Urothelium cell line (cell line): ENCODE data around the gene FKBP15.
A peak's percentile ranks its signal among the peaks of the same experiment; 100 is the strongest.
"Not testable (repeated sequence)": the region's sequence is repeated elsewhere in the genome, so short reads cannot be mapped to it uniquely, and the experiment has no call there.

Experiments
- DNase-seq: peaks from one replicate; pipeline ENCODE4 v3.0.0; 2011; ENCODE audit warnings: low spot score, mixed read lengths
- FAIRE-seq: peaks from 2 replicates; lab custom pipeline; 2011; peaks lifted over from hg19 to GRCh38; lab: Jason Lieb, UNC

FKBP15 gene

DNA sequence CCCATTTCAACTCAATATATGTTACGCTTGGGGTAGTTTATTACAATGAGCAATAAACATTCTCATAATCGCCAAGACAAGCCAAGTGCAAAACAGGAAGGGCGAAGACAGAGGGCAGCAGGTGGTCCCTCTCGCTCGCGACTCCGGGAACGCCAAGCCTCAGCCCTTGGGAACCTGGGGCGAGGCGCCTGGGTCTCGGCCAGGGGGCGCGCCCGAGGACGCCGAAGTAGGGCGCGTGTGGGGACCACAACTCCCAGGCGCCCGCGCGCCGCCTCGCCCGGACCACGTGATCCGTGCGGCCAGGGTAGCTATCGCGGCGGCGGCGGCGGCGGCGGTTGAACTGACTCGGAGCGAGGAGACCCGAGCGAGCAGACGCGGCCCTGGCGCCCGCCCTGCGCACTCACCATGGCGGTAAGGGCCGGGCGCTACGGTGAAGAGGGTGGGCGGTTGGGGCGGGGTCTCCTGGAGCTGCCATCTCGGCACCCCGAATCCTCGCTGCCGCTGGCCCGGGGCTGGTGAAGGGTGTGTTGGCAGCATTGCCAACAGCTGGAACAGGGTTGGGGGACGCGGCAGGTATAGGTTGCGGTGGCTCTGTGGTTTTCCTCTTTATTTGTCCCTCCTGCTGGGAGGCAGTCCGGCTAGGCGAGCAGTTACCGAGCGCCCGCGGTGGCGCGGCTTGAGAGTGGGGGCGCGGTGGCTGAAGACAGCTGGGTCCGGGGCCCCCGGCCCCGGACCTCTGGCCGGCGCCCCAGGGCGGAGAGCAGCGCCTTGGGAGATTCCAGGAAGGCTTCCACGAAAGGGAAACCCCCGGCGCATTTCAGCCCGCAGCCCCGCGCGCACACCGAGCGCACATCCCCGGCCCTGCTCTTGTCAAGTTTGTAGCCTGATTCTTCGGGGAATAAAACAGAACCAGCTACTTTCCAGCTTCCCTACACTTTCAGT, 70.1 kb downstream of the FKBP15 start, which contains the start of gene SLC31A2:
Gene SLC31A2 (plus strand): TSS at position 338 of the 942 bp plus-strand sequence. CDS start 68 bp downstream, at position 406.
- DNase-seq (peak; percentile 91), FAIRE-seq (peak; percentile 30)

DNA sequence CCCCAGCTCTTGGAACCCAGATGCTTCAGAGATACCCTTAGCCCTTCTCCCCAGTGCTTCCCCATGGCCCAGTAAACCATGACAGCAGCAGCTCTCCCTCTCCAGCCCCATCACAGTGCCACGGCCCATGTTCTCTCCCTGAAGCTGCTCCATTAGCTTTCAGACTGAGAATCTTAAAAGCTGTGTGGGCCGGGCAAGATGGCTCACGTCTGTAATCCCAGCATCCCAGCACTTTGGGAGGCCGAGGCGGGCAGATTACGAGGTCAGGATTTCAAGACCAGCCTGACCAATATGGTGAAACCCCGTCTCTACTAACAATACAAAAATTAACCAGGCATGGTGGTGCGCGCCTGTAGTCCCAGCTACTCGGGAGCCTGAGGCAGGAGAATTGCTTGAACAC, 71.5 kb downstream of the FKBP15 start:
- not testable (repeated sequence) for FAIRE-seq, DNase-seq

DNA sequence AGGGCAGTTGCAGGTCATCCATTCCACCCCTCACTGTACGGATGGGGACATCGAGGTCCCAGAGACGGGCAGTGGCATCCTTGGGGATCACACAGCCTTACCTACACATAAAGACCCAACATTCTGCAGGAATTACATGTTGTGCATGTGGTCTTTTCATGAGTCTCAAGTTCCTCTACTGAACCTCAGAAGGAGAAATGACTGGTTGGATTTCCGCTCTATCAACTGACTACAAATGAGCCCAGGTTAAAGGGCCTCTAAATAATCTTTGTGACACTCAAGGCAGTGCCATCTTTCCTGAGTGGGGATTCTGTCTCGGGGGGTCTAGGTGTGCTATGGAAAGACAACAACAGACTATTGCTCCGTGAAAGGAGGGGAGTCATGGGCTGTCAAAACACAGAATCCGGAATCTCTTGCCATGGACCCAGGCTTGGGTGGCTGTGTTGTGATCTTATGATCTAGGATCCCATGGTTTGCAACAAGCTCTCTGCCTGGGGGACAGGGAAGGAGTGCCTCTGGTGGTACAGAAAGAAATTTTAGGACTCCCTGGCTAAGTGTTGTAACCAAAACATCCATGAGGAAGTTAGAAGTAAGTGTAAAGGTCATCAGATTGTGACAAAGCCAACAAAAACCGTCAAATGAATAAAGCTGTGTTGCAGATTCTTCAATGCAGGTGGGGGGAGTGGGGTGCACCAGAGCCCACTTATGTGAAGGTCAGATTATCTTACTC, 72.1 kb downstream of the FKBP15 start:
- no peak for DNase-seq
- no peak for FAIRE-seq

DNA sequence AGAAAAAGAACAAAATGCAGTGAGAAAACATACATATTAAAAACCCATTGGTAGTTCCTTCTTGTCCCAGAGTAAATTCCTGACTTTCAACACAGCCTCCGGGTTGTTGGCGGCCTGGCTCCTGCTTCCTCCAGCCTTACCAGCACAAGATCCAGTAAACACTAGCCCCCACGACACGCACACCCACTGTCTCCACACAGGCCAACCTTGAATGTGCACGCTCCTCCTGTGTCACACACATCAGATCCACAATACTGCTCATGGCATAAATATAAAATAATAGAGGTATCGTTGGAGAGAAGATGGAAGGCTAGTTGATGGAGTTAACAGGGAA, 72.7 kb downstream of the FKBP15 start:
- DNase-seq = no peak
- no peak for FAIRE-seq

DNA sequence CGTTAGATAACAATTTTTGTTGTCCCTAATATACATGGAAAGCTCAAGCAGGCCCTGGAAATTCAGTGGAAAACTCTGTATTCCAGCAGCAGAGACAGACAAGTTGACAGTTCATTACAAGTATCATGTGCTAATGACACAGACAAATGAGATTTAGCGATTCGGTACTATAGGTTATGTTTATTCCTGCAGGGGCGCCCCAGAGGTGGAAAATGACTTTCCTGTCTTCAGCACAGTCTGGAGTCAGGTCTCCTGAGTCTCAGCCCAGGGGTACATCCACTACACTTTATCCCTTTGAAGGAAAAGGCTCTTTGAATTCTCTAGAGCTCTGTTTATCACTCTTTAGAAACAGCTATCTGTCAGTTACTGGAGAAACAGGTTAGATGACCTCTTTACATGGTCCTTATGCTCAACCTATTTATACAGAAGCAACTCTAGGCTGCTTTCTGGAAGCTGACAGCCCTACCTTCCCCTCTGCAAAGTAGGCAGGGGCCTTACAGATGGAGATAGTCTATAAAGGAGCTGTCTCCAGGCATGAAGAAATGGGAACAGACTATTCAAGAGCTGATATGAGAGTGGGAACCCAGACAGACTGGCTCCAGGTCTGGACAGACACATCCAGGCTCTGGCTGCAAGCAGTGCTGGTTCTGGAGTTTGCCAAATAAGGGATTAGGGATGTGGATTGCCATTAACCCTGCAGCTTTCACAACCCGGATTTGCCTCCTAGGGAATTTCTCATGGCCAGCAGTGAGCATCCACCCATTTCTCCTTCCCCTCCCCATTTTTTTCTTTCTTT, 77.4 kb downstream of the FKBP15 start:
- DNase-seq (no peak), FAIRE-seq (no peak)

DNA sequence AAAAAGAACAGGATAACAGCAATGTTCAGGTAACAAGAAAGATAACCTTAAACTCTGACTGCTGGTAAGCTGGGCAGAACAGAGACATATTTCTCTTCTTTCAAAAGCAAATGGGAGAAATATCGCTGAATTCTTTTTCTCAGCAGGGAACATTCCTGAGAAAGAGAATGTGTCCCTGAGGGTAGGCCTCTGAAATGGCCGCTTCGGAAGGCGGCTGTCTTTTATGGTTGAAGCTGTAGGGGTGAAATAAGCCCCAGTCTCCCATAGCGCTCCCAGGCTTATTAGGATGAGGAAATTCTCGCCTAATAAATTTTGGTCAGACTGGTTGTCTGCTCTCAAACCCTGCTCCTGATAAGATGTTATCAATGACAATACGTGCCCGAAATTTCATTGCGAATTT, 80.2 kb downstream of the FKBP15 start:
- FAIRE-seq = not testable (repeated sequence)

DNA sequence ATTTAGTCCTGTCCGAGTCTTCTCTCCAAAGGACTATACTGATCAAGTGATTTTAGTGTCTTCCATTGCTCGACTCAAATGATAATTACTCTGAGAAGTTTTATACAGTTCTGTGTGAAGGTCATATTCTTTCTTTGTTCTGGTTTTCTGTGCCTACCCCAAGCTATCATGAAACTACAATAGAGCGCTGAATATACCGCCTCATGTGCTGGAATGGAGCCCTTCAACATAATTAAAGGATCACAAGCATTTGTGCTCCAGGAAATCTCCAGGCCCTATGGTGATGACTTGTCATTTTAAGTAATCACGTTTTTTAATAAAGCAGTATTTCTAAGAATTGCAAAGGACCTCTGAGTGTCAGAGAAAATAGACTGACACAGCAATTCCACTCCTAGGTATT, 81.1 kb downstream of the FKBP15 start:
- FAIRE-seq = no peak

More for the DNA sequence above, 80.2 kb downstream of the FKBP15 start:
- not testable (repeated sequence) for DNase-seq

DNA sequence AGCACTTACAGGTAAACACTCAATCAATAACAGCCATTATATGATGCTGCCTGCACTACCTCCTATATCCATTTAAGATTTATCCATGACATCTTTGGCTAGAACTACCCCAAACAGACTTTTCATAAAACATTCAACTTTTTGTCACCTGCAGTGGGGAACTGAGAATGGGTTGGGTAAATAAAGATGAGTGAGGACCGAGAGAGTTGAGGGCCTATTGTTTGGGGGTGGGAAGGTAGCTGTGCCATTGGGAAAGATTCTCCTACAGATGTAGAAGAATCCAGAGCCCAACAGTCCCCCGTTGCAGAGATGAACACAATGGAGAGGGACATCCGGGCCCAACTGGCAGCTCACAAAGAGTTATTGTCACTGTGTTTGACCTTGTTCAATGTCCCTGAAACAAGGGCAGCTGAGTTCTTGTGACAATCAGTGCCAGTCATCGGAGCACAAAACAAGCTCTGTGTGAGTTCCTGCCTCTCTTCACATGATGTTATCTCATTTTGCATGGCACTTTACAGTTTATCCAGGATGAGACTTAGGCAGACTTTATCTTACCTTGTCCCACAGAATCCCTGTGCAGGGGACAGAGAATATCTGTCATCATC, 81.8 kb downstream of the FKBP15 start:
- FAIRE-seq (no peak), DNase-seq (no peak)

More for the DNA sequence above, 81.1 kb downstream of the FKBP15 start:
- no peak for DNase-seq

DNA sequence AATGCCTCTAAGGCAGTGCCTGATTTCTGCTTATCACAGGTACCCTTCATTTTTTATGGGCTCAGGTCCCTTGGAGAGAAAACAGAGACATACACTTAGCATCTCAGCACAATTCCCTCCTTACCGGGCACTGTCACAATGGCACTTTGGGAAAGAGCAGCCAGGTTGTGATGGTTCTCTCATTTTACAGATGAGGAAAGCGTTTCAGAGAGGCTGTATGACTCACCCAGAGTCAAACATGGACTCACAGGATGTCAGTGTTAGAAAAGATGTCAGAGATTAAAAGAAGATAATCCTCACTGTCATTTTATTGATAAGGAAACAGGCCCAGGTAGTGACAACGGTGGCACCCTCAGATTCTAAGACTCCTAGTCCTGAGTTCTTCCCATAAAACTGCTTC, 82.3 kb downstream of the FKBP15 start:
- FAIRE-seq (no peak), DNase-seq (no peak)

DNA sequence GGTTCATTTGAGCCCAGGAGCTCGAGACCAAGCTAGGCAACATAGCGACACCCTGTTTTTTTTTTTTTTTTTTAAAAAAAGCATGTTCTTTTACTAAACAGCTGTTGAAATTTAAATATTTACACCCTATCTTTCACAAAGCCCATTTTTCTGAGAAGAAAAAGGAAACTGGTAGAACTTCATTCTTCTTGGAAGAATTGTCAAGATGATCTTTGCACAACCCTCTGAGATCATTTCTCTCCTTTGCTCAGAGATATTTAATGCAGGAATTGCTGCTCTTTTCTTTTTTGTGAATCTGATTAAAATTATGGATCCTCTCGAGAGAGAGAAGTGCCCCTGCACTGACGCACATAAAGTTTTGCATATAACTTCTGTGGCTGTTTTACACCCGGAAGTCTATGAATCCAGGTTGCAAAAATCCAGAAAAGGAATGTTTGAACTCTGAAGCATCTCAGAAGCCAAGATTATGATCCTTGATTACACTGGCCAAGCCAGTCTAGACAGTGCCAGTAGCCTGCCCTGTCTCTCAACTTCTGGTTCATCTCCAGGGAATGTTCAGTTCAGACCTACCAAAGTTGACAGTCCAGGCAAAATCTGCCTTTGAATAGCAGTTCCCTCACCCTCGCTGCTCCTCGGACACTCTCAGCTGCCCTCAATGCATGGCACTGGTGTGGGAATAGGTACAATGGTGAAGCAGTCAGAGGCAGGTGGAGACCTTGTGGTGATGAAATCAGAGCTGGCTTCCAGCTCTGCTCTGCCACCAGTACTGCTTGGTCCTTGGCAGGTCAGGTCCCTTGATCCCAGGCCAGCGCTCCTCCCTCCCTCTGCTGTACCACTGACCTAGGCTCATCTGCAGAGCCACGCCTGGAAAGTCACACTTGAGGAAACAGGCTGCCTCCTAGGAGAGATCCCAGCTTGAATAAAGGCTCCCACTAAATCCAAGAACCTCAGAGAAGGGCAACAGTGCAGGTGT, 83.6 kb downstream of the FKBP15 start:
- FAIRE-seq (no peak), DNase-seq (no peak)

DNA sequence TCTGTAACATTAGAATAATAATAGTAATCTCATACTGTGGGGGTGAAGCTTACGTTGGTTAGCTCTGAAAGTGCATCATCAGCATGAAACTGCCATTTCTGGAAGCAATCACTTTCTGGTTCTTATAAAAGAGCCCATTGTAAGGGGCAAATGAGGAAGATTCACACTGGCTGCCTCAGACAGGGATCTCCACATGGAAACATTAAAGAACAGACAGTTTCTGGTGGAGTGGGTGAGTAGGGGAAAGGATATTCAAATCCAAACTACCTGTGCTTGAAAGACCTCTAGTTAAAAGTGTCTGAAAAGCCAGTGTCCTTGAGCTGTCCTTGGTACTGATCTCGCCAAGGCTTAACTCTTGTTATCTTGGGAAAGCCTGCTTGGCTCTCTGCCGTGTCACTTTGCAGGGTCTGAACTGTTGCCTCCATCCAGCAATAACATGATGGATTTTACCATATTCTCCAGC, 89.4 kb downstream of the FKBP15 start:
- no peak for FAIRE-seq
- peak; percentile 24 for DNase-seq

DNA sequence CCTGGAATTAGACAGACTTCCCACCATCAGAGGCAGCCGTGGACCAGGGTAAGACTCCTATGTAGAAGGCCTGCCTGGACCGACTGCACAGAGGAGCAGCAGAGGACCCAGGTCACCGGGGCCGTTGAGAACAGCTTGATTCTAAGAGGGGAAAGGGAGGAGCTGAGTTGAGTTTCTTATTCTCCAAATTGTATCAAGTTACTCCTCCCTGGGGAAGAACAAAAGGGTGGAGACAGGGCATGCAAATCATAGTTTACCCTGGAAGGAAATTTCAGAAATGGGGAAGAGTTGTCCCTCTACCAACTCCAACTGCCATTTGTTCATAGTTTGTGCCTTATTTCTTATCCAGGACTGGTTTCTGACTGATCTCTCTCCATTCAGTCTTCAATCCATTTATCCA, 91.2 kb downstream of the FKBP15 start:
- FAIRE-seq (no peak), DNase-seq (no peak)

DNA sequence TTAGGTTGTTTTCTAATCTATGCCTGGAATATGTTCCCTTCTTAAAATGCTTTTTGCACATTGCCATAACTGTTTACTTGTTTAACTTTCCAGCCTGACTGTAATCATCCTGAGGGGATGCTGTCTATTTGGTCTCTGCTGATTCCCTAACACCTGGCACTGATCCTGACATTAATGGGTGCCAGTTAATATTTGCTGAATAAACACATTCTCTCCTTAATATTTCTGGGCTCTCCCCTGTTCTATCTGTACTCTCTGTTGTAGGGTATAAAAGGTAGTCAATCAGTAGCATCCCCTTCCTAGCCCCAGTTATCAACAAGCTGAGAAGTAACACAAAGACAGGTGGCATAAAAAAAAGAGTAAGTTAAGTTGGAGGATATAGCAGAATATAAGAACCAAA, 91.6 kb downstream of the FKBP15 start:
- DNase-seq (no peak), FAIRE-seq (no peak)

DNA sequence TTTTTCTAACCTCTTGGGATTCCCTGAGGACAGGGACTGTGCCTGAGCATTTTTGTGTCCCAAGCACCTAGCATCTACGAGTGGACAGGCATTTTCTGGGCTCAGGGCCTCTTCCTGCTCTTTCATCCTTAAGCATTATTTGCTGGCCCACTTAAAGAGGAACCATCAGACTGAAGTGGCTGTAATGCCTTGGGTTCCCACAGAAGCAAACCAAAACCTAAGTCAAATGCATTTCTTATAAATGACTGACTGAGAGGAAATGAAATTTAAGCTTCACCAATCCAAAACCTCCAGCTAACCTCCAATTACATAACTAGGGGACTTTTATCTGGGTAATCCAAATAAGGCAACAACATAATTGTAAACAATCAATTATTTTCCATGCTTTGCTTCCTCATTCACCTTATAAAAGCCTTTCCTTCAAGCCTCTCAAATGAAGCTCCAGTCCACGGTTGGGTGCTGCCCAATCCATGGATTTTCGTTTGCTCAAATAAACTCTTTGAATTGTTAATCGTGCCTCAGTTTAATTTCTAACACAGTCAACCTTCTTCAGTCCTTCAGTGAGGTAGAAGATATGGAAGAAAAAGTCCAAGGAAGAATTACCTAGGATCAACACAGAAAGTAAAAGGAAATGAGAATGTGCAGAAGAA, 95.6 kb downstream of the FKBP15 start:
- no peak for FAIRE-seq

DNA sequence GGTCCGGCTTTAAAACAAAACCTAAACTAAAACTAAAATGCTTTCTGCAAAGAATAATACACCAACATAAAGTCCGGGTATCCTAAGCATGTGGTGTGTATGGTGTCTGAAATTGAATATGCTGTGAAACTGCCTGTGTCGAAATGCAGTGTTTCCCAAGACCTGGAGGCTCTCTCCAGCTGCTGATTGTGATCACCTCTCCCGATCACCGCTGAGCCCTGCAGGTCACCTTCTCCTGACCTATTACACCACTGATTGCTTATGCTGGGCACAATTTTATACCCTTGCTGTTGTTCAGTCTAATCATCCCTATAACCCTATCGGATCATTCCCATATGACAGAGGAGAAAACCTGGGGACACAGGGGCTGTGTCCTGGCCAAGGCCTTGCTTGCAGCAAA, 102.2 kb downstream of the FKBP15 start:
- not testable (repeated sequence) for DNase-seq, FAIRE-seq

More for the DNA sequence above, 95.6 kb downstream of the FKBP15 start:
- DNase-seq = no peak
